Activated CD4-positive, alpha-beta T cell treated with anti-CD3 and anti-CD28 coated beads for 48 hours (primary cell): ENCODE results near the gene FKBP1B.
"Not testable (repeated sequence)": the region's sequence is repeated elsewhere in the genome, so short reads cannot be mapped to it uniquely, and the experiment has no call there.

Experiments
- DNase-seq: peaks from one replicate; pipeline ENCODE4 v3.0.0-alpha.2; 2020

The FKBP1B gene

DNA sequence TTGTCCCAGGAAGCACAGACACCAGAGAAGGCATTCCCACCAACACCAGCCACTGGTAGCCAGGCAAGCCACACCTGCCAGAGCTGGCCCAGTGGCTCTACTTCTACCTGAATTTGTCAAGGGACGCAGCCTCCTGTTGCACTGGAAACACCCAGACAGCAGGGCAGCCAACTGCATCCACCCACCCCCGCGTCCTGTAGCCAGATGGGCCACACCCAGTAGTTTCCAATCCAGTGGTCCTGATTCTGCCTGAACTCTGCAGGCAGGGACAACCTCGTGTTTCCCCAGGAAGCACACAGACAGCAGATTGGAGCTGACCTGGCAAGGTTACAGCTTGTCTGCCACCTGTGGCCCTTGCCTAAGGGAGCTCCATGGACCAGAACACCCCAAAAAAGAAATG is 55.4 kb downstream of the FKBP1B start:
- no peak for DNase-seq

DNA sequence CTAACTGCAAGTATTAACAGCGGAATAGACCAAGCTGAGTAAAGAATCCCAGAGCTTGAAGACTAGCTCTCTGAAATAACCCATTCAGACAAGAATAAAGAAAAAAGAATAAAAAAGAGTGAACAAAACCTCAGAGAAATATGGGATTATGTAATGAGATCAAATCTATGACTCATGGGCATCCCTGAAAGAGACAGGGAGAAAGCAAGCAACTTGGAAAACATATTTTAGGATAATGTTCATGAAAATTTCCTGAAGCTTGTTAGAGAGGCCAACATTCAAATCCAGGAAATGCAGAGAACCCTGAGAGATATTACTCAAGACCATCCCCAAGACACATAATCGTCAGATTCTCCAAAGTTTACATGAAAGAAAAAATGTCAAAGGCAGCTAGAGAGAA is 56.3 kb downstream of the FKBP1B start:
- DNase-seq = no peak

- no peak for DNase-seq
These were observed 57.2 kb downstream of the FKBP1B start for GRCh38 chr2:24106786-24107185.

- DNase-seq = no peak
These were observed 57.8 kb downstream of the FKBP1B start for GRCh38 chr2:24107336-24107735.

DNA sequence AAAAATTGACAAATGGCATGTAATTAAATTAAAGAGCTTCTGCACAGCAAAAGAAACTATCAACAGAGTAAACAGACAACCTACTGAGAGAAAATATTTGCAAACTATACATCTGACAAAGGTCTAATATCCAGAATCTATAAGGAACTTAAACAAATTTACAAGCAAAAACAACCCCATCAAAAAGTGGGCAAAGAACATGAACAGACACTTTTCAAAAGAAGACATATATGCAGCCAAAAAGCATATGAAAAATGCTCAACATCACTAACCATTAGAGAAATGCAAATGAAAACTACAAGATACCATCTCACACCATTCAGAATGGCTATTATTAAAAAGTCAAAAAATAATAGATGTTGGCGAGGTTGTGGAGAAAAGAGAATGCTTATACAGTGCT is 59.9 kb downstream of the FKBP1B start:
- not testable (repeated sequence) for DNase-seq

DNA sequence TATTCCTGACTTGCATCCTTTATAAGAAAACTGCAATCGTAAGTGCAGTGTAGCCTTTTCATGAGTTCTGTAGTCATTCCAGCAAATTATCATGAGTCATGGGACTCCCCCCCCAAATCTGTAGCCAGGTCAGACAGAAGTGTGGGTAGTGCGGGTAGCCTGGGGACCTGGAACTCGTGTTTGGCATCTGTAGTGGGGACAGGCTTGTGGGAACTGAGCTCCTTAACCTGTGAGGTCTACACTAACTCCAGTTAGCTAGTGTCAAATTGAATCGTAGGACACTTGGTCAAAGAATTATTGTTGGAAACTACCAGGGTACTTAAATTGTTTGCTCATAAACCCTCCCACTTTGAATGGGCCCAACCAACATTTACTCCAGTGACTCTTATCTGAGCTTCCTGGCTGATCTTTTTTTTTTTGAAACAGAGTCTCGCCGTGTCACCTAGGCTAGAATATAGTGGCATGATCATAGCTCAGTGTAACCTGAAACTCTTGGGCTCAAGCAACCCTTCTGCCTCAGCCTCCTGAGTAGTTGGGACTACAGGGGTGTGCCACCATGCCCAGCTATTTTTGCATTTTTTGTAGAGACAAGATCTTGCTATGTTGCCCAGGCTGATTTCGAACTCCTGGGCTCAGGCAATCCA is 61.2 kb downstream of the FKBP1B start:
- DNase-seq = no peak

GRCh38 chr2:24111407-24111901 is 61.9 kb downstream of the FKBP1B start:
- no peak for DNase-seq
